ENCODE measurements around the gene TMEM91. TPM values are rescaled to one million over a fixed set of nuclear protein-coding genes. Genes with fewer than 3 reads are reported as not detected.

The TMEM91 gene
- total and polyA plus RNA-seq, 7 donors, result 0.88 to 3.1 (median 2.0) TPM

- intact Hi-C loops (cut with DNase I), result loop anchor here in 1 of 2 donors (5.0 kb wide), 1 partner anchor 39 kb away; the partner anchor contains the start of gene DMAC2
Measured at GRCh38 chr19:41398598-41398997, 22.3 kb downstream of the TMEM91 start.

GRCh38 chr19:41399091-41399490, 22.8 kb downstream of the TMEM91 start:
- ATAC-seq (no peak), DNase-seq (no peak)
- no peak for TF ChIP-seq CTCF (IDR thresholded peaks at IDR 0.05)
- no peaks in the 10 kb centered on the region for H3K9me3 ChIP-seq
- H3K4me1 ChIP-seq, result peaks cover 22% of the 10 kb centered on the region
- 68 to 82% (median 74%) methylated on average over 3 of the region's 3 CpGs for WGBS, 3 donors
- H3K4me3 ChIP-seq, result peak overlapping the region; percentile 89
- intact Hi-C loops (cut with DNase I), result loop anchor here in 1 of 2 donors (5.0 kb wide), 1 partner anchor 38 kb away; the partner anchor contains the start of gene DMAC2
- H3K27me3 ChIP-seq (ENCODE audit: insufficient read depth in 3 of 3, low read length in 2 of 3), result no peaks in the 10 kb centered on the region
- H3K27ac ChIP-seq, result no peak overlapping the region
- H3K36me3 ChIP-seq (ENCODE audit: insufficient read depth in 1 of 2, low read depth in 1 of 2), result peaks cover 0 to 3% of the 10 kb centered on the region in 2 donors

More at GRCh38 chr19:41398598-41398997, 22.3 kb downstream of the TMEM91 start:
- DNase-seq, result no peak
- Histone ChIP-seq H3K27me3 (ENCODE audit: insufficient read depth in 3 of 3, low read length in 2 of 3) (no peaks in the 10 kb centered on the region), H3K36me3 (ENCODE audit: insufficient read depth in 1 of 2, low read depth in 1 of 2) (peaks cover 0 to 3% of the 10 kb centered on the region in 2 donors), H3K4me3 (peak overlapping the region; percentile 89), H3K9me3 (no peaks in the 10 kb centered on the region), H3K4me1 (peaks cover 18% of the 10 kb centered on the region), H3K27ac (peak overlapping the region; percentile 93)
- no peak for ATAC-seq
- no peak for TF ChIP-seq CTCF (IDR thresholded peaks at IDR 0.05)
- WGBS, 3 donors, result 32 to 46% (median 42%) methylated on average over 3 of the region's 3 CpGs

- Histone ChIP-seq H3K4me3 (no peak overlapping the region), H3K27ac (no peak overlapping the region), H3K27me3 (ENCODE audit: insufficient read depth in 3 of 3, low read length in 2 of 3) (no peaks in the 10 kb centered on the region), H3K4me1 (peaks cover 22% of the 10 kb centered on the region), H3K36me3 (ENCODE audit: insufficient read depth in 1 of 2, low read depth in 1 of 2) (peaks cover 0 to 3% of the 10 kb centered on the region in 2 donors), H3K9me3 (no peaks in the 10 kb centered on the region)
- TF ChIP-seq CTCF (IDR thresholded peaks at IDR 0.05), result no peak
- intact Hi-C loops (cut with DNase I), result loop anchor here in 1 of 2 donors (5.0 kb wide), 1 partner anchor 38 kb away; the partner anchor contains the start of gene DMAC2
- 80 to 92% (median 88%) methylated on average over 2 of the region's 2 CpGs for WGBS, 3 donors
- DNase-seq (no peak), ATAC-seq (no peak)
Measured at GRCh38 chr19:41399525-41399924, 23.2 kb downstream of the TMEM91 start.

- intact Hi-C loops (cut with DNase I), result no loop called here
- Histone ChIP-seq H3K27me3 (ENCODE audit: insufficient read depth in 3 of 3, low read length in 2 of 3) (no peaks in the 10 kb centered on the region), H3K4me3 (no peak overlapping the region), H3K27ac (no peak overlapping the region), H3K4me1 (peaks cover 22% of the 10 kb centered on the region), H3K9me3 (no peaks in the 10 kb centered on the region), H3K36me3 (ENCODE audit: insufficient read depth in 1 of 2, low read depth in 1 of 2) (peaks cover 0 to 13% of the 10 kb centered on the region in 2 donors)
- ATAC-seq (no peak), DNase-seq (no peak)
- 54 to 70% (median 63%) methylated on average over 4 of the region's 4 CpGs for WGBS, 3 donors
- TF ChIP-seq CTCF (IDR thresholded peaks at IDR 0.05), result no peak
Measured at GRCh38 chr19:41401483-41401882, 25.1 kb downstream of the TMEM91 start.

GRCh38 chr19:41402010-41402409, 25.7 kb downstream of the TMEM91 start:
- Histone ChIP-seq H3K27me3 (ENCODE audit: insufficient read depth in 3 of 3, low read length in 2 of 3) (no peaks in the 10 kb centered on the region), H3K4me3 (no peak overlapping the region), H3K36me3 (ENCODE audit: insufficient read depth in 1 of 2, low read depth in 1 of 2) (peaks cover 0 to 13% of the 10 kb centered on the region in 2 donors), H3K9me3 (no peaks in the 10 kb centered on the region), H3K27ac (no peak overlapping the region), H3K4me1 (peaks cover 22% of the 10 kb centered on the region)
- intact Hi-C loops (cut with DNase I), result no loop called here
- no peak for ATAC-seq
- 61 to 66% (median 62%) methylated on average over 3 of the region's 3 CpGs for WGBS, 3 donors
- no peak for TF ChIP-seq CTCF (IDR thresholded peaks at IDR 0.05)
- DNase-seq, result no peak
